ENCODE results near the gene KRTAP10-8.
"Not testable (repeated sequence)": the region's sequence is repeated elsewhere in the genome, so short reads cannot be mapped to it uniquely, and the experiment has no call there.

KRTAP10-8 gene

GRCh38 chr21:44658913-44659595 lies 47.2 kb downstream of the KRTAP10-8 start:
- in situ Hi-C loops (cut with HindIII; ENCODE audit: low pct_ligation_motif_present, low sequenced_read_pairs), result no loop called here
- TF ChIP-seq, protein P1, sequence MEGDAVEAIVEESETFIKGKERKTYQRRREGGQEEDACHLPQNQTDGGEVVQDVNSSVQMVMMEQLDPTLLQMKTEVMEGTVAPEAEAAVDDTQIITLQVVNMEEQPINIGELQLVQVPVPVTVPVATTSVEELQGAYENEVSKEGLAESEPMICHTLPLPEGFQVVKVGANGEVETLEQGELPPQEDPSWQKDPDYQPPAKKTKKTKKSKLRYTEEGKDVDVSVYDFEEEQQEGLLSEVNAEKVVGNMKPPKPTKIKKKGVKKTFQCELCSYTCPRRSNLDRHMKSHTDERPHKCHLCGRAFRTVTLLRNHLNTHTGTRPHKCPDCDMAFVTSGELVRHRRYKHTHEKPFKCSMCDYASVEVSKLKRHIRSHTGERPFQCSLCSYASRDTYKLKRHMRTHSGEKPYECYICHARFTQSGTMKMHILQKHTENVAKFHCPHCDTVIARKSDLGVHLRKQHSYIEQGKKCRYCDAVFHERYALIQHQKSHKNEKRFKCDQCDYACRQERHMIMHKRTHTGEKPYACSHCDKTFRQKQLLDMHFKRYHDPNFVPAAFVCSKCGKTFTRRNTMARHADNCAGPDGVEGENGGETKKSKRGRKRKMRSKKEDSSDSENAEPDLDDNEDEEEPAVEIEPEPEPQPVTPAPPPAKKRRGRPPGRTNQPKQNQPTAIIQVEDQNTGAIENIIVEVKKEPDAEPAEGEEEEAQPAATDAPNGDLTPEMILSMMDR (IDR thresholded peaks at IDR 0.05; ENCODE audit: low read depth, low read length, missing control alignments), result no peak
- H3K27ac ChIP-seq, result no peak overlapping the region
- H3K27me3 ChIP-seq (replicated peaks), result no peaks in the 10 kb centered on the region
- no peaks in the 10 kb centered on the region for H3K36me3 ChIP-seq (replicated peaks)
- H3K4me3 ChIP-seq (ENCODE audit: low read depth, low read length), result no peak overlapping the region
- DNase-seq, result no peak

- H3K27me3 ChIP-seq (replicated peaks); H3K27ac ChIP-seq; DNase-seq; H3K4me3 ChIP-seq (ENCODE audit: low read depth, low read length); in situ Hi-C loops (cut with HindIII; ENCODE audit: low pct_ligation_motif_present, low sequenced_read_pairs); H3K36me3 ChIP-seq (replicated peaks): not testable (repeated sequence)
Measured at GRCh38 chr21:44661567-44661966, 49.7 kb downstream of the KRTAP10-8 start.

All from brain microvascular endothelial cell (primary cell).